Gastrocnemius medialis (tissue), 4 donors: ENCODE results near the gene SLC17A2. TPM values are rescaled to one million over a fixed set of nuclear protein-coding genes. Genes with fewer than 3 reads are reported as not detected.

Experiments
- ATAC-seq, 2 donors: fragments of 150-250 bp; one replicate each; pipeline ENCODE4 v1.9.1; 2016
- DNase-seq, 2 donors: peaks; one replicate each; pipeline ENCODE4 v3.0.0-alpha.2; 2019
- H3K27ac ChIP-seq, 4 donors: fragments of 200-600 bp; sonication (generic); 1 replicate in 1 of 4; 2 replicates in 3 of 4; pipeline ENCODE4 v1.5.1; 2016 to 2018; ENCODE audit warnings: mild to moderate bottlenecking in 2 of 4, moderate library complexity in 1 of 4
- H3K27me3 ChIP-seq, 3 donors: fragments of 200-600 bp; sonication (generic) in 2 of 3; 1 replicate in 1 of 3; 2 replicates in 2 of 3; pipeline versions ENCODE4 v1.5.1 to v1.6.0; 2016 to 2019; ENCODE audit warnings: mild to moderate bottlenecking in 1 of 3, moderate library complexity in 1 of 3
- H3K36me3 ChIP-seq, 2 donors: fragments of 200-600 bp; sonication (generic) in 1 of 2; one replicate each; pipeline ENCODE4 v1.5.1; 2017 to 2018
- H3K4me1 ChIP-seq, 2 donors: fragments of 200-600 bp; sonication (generic) in 1 of 2; one replicate each; pipeline ENCODE4 v1.5.1; 2016 to 2017; ENCODE audit warnings: mild to moderate bottlenecking in 2 of 2
- H3K4me3 ChIP-seq, 4 donors: fragments of 200-600 bp; sonication (generic) in 3 of 4; 1 replicate in 1 of 4; 2 replicates in 3 of 4; pipeline ENCODE4 v1.5.1; 2016 to 2019; ENCODE audit warnings: mild to moderate bottlenecking in 2 of 4
- H3K9me3 ChIP-seq, 3 donors: fragments of 200-600 bp; sonication (generic) in 2 of 3; 1 replicate in 1 of 3; 2 replicates in 2 of 3; pipeline ENCODE4 v1.5.1; 2016 to 2019
- CTCF ChIP-seq, 5 experiments: fragments of 450-650 bp in 3 of 5; fragments of 200-600 bp in 2 of 5; sonication (generic) in 2 of 5; IDR thresholded peaks in 4 of 5; conservative IDR thresholded peaks in 1 of 5; 1 replicate in 4 of 5; 2 replicates in 1 of 5; pipeline ENCODE4 v1.5.1; 2016 to 2019; ENCODE audit warnings: antibody characterized with exemption in 5 of 5, mild to moderate bottlenecking in 3 of 5, moderate library complexity in 3 of 5
- POLR2A ChIP-seq, 2 donors: fragments of 450-650 bp; IDR thresholded peaks; one replicate each; pipeline ENCODE4 v1.6.1; 2017; ENCODE audit warnings: antibody characterized with exemption in 2 of 2, mild to moderate bottlenecking in 2 of 2, moderate library complexity in 2 of 2
- in situ Hi-C, 4 donors: fragments of 200-750 bp; cut with MboI; loops; one replicate each; pipeline versions ENCODE4 v1.15.0 to v1.8.0; 2017; ENCODE audit warnings: low sequenced_read_pairs in 4 of 4
- intact Hi-C: fragments of 100-400 bp; cut with DNase I; formaldehyde crosslinking; loops from one replicate; pipeline ENCODE4 v1.15.1; 2023; ENCODE audit warnings: low total_unique reads
- total RNA-seq, 4 donors: library from RNA; depleted of rRNA; stranded (reverse); fragments of >200 nt; gene quantifications; one replicate each; pipeline versions ENCODE4 v1.1.0 to v1.2.3, GENCODE V29; 2016

Gene SLC17A2
- total RNA-seq, 4 donors from 2014 or later, result 0.11 TPM; not detected in 3

GRCh38 chr6:25911351-25911750 is 19.1 kb downstream of the SLC17A2 start:
- Histone ChIP-seq H3K9me3 (no peaks in the 10 kb centered on the region), H3K4me1 (no peaks in the 10 kb centered on the region), H3K27ac (no peak overlapping the region), H3K4me3 (no peak overlapping the region), H3K36me3 (no peaks in the 10 kb centered on the region), H3K27me3 (no peaks in the 10 kb centered on the region)
- ATAC-seq, result no peak
- intact Hi-C loops (no loop called here), in situ Hi-C loops (no loop called here)
- TF ChIP-seq POLR2A (IDR thresholded peaks at IDR 0.05) (no peak), CTCF (IDR thresholded peaks at IDR 0.05 in 4 of 5, conservative IDR thresholded peaks at IDR 0.05 in 1 of 5) (no peak)
- DNase-seq, result no peak

GRCh38 chr6:25907475-25908014 is 22.9 kb downstream of the SLC17A2 start:
- no peaks in the 10 kb centered on the region for H3K4me1 ChIP-seq
- no peak overlapping the region for H3K4me3 ChIP-seq
- ATAC-seq, result no peak
- no peaks in the 10 kb centered on the region for H3K36me3 ChIP-seq
- no peak for DNase-seq
- in situ Hi-C loops, result no loop called here
- H3K27ac ChIP-seq, result no peak overlapping the region
- H3K27me3 ChIP-seq, result no peaks in the 10 kb centered on the region
- intact Hi-C loops, result no loop called here
- no peaks in the 10 kb centered on the region for H3K9me3 ChIP-seq
- TF ChIP-seq CTCF (IDR thresholded peaks at IDR 0.05 in 4 of 5, conservative IDR thresholded peaks at IDR 0.05 in 1 of 5), result no peak
- TF ChIP-seq POLR2A (IDR thresholded peaks at IDR 0.05), result no peak

GRCh38 chr6:25903467-25904099 is 26.9 kb downstream of the SLC17A2 start:
- intact Hi-C loops, result no loop called here
- TF ChIP-seq POLR2A (IDR thresholded peaks at IDR 0.05), result no peak
- no peak for TF ChIP-seq CTCF (IDR thresholded peaks at IDR 0.05 in 4 of 5, conservative IDR thresholded peaks at IDR 0.05 in 1 of 5)
- DNase-seq (no peak), ATAC-seq (no peak)
- no peaks in the 10 kb centered on the region for H3K9me3 ChIP-seq
- H3K36me3 ChIP-seq, result no peaks in the 10 kb centered on the region
- in situ Hi-C loops, result no loop called here
- no peak overlapping the region for H3K27ac ChIP-seq
- no peak overlapping the region for H3K4me3 ChIP-seq
- H3K27me3 ChIP-seq, result no peaks in the 10 kb centered on the region
- H3K4me1 ChIP-seq, result no peaks in the 10 kb centered on the region

GRCh38 chr6:25902071-25902470 is 28.4 kb downstream of the SLC17A2 start:
- DNase-seq (no peak), ATAC-seq (no peak)
- H3K27me3 ChIP-seq, result no peaks in the 10 kb centered on the region
- H3K4me3 ChIP-seq, result no peak overlapping the region
- in situ Hi-C loops, result no loop called here
- H3K36me3 ChIP-seq, result no peaks in the 10 kb centered on the region
- no peaks in the 10 kb centered on the region for H3K4me1 ChIP-seq
- intact Hi-C loops, result no loop called here
- H3K27ac ChIP-seq, result no peak overlapping the region
- TF ChIP-seq POLR2A (IDR thresholded peaks at IDR 0.05) (no peak), CTCF (IDR thresholded peaks at IDR 0.05 in 4 of 5, conservative IDR thresholded peaks at IDR 0.05 in 1 of 5) (no peak)
- no peaks in the 10 kb centered on the region for H3K9me3 ChIP-seq

- Histone ChIP-seq H3K4me1 (no peaks in the 10 kb centered on the region), H3K4me3 (no peak overlapping the region), H3K27me3 (no peaks in the 10 kb centered on the region), H3K36me3 (no peaks in the 10 kb centered on the region), H3K27ac (no peak overlapping the region), H3K9me3 (no peaks in the 10 kb centered on the region)
- intact Hi-C loops (no loop called here), in situ Hi-C loops (no loop called here)
- DNase-seq (no peak), ATAC-seq (no peak)
- TF ChIP-seq CTCF (IDR thresholded peaks at IDR 0.05 in 4 of 5, conservative IDR thresholded peaks at IDR 0.05 in 1 of 5), result no peak
- no peak for TF ChIP-seq POLR2A (IDR thresholded peaks at IDR 0.05)
These were observed 29.6 kb downstream of the SLC17A2 start for GRCh38 chr6:25900843-25901242.
